IMR-90 (cell line): Measurements from ENCODE around the gene SLCO6A1.

ENCODE experiments used
- BHLHE40 ChIP-seq: fragments of 150-350 bp; IDR thresholded peaks from 2 replicates; pipeline ENCODE4 v1.6.1; 2016; ENCODE audit warnings: mild to moderate bottlenecking, low read depth, low read length
- CEBPB ChIP-seq: IDR thresholded peaks from 2 replicates; pipeline ENCODE4 v1.6.1; 2012; ENCODE audit warnings: low read depth, low read length, improper control_type of control experiment
- CHD1 ChIP-seq: IDR thresholded peaks from 2 replicates; pipeline ENCODE4 v1.6.1; 2012; ENCODE audit warnings: low read depth, low read length, improper control_type of control experiment
- FOS ChIP-seq: fragments of 150-350 bp; IDR thresholded peaks from 2 replicates; pipeline ENCODE4 v1.6.1; 2016; ENCODE audit warnings: low read depth, low read length
- MXI1 ChIP-seq: IDR thresholded peaks from 2 replicates; pipeline ENCODE4 v1.6.1; 2012; ENCODE audit warnings: low read depth, mild to moderate bottlenecking, low read length, moderate library complexity, borderline replicate concordance
- POLR2A ChIP-seq: IDR thresholded peaks from 2 replicates; pipeline ENCODE4 v1.6.1; 2012; ENCODE audit warnings: mild to moderate bottlenecking, low read depth, low read length
- SMC3 ChIP-seq: fragments of 150-350 bp; IDR thresholded peaks from 2 replicates; pipeline ENCODE4 v1.6.1; 2016; ENCODE audit warnings: low read depth, mild to moderate bottlenecking, antibody characterized with exemption, low read length, moderate library complexity
- TF ChIP-seq, protein P1 (sequence below): conservative IDR thresholded peaks from 2 replicates; pipeline ENCODE4 v1.5.1; 2012; ENCODE audit warnings: mild to moderate bottlenecking, low read depth, low read length, improper control_type of control experiment

DNA sequence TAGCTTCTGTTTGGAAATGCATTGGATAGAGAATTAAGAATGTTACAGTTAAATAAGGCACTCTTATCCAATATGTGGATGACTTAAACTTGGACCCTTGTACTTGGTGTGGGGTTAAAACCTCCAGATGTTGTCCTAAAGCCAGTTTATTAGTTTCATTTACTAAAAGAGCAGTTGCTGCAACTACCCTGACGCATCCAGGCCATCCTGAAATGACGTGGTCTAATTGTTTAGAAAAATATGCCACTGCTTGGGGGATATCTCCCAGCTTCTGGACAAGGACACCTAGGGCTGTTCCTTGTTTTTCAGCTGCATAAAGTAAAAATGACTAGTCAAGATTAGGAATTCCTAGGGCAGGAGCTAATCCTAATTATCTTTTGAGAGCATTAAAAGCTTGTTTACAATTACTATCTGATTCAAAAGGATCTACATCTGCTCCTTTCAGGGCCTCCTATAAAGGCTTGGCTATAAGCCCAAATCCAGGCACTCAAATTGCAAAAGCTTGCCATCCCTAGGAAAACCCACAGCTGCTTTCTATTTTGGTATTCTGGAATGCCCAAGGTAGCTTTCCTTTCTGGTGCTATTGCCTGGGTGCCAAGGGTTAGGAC is 157.0 kb downstream of the SLCO6A1 start:
- TF ChIP-seq, protein P1, sequence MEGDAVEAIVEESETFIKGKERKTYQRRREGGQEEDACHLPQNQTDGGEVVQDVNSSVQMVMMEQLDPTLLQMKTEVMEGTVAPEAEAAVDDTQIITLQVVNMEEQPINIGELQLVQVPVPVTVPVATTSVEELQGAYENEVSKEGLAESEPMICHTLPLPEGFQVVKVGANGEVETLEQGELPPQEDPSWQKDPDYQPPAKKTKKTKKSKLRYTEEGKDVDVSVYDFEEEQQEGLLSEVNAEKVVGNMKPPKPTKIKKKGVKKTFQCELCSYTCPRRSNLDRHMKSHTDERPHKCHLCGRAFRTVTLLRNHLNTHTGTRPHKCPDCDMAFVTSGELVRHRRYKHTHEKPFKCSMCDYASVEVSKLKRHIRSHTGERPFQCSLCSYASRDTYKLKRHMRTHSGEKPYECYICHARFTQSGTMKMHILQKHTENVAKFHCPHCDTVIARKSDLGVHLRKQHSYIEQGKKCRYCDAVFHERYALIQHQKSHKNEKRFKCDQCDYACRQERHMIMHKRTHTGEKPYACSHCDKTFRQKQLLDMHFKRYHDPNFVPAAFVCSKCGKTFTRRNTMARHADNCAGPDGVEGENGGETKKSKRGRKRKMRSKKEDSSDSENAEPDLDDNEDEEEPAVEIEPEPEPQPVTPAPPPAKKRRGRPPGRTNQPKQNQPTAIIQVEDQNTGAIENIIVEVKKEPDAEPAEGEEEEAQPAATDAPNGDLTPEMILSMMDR: no peak
- TF ChIP-seq SMC3 (no peak), MXI1 (no peak), POLR2A (no peak), FOS (no peak), CHD1 (no peak), BHLHE40 (no peak), CEBPB (no peak)
